Activated naive CD8-positive, alpha-beta T cell treated with anti-CD3 and anti-CD28 coated beads for 36 hours (primary cell): Measurements from ENCODE around the gene CDK5R2. TPM values are rescaled to one million over a fixed set of nuclear protein-coding genes. Genes with fewer than 3 reads are reported as not detected.

ENCODE experiments used
- DNase-seq: peaks from one replicate; pipeline ENCODE4 v3.0.0; 2021
- H3K27ac Mint-ChIP-seq: one replicate; pipeline ENCODE4 v1.8.0; 2022; ENCODE audit warnings: mild to moderate bottlenecking, moderate library complexity, mixed read lengths
- H3K27me3 Mint-ChIP-seq: one replicate; pipeline ENCODE4 v1.8.0; 2022; ENCODE audit warnings: mild to moderate bottlenecking, mixed read lengths
- H3K36me3 Mint-ChIP-seq: one replicate; pipeline ENCODE4 v1.8.0; 2021; ENCODE audit warnings: mild to moderate bottlenecking, mixed read lengths
- H3K4me1 Mint-ChIP-seq: one replicate; pipeline ENCODE4 v1.8.0; 2021; ENCODE audit warnings: mixed read lengths
- H3K4me3 Mint-ChIP-seq: one replicate; pipeline ENCODE4 v1.8.0; 2022; ENCODE audit warnings: mild to moderate bottlenecking, moderate library complexity, mixed read lengths
- H3K9me3 Mint-ChIP-seq: one replicate; pipeline ENCODE4 v1.8.0; 2022; ENCODE audit warnings: mixed read lengths
- total RNA-seq, 2 experiments: library from RNA; stranded (reverse); gene quantifications; one replicate each; pipeline ENCODE4 v1.2.3, GENCODE V29; 2021

The CDK5R2 gene
- total RNA-seq, 2 experiments from 2014 or later = not detected

DNA sequence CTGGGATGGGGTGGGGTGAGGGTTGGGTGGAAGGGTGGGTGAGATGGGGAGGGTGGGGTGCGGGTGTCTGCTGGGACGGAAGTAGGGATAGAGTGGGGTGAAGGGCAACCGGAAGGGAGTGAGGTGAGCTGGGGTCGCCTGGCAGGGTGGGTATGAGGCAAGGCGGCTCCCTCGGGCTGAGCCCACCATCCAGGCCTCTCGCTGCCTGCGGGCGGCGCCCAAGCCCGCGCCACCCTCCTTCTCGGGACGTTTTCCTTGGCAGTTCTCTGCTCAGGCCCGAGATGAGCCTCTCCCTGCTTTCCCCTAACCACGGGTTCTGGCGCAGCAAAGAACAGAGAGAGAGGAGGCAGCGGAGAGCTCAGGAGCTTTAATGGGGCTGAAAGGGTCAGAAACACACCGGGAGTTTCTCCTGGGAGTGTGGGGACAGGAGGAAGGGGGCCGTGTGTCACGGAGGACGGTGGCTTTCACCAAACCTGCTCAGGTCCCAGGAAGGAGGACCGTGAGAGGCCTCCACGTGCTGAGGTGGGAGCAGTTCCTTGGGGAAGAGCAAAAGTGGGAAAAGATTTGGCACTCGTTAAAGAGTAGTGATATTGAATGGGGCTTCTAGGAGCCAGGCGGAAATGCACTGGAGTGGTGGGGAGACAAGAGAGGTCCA lies 21.4 kb downstream of the CDK5R2 start:
- no peak for DNase-seq
- Mint-ChIP-seq H3K4me1 (peaks cover 24% of the 10 kb centered on the region), H3K27ac (no peak overlapping the region), H3K27me3 (peaks cover 89% of the 10 kb centered on the region), H3K4me3 (peak overlapping the region; percentile 48), H3K9me3 (no peaks in the 10 kb centered on the region), H3K36me3 (no peaks in the 10 kb centered on the region)

DNA sequence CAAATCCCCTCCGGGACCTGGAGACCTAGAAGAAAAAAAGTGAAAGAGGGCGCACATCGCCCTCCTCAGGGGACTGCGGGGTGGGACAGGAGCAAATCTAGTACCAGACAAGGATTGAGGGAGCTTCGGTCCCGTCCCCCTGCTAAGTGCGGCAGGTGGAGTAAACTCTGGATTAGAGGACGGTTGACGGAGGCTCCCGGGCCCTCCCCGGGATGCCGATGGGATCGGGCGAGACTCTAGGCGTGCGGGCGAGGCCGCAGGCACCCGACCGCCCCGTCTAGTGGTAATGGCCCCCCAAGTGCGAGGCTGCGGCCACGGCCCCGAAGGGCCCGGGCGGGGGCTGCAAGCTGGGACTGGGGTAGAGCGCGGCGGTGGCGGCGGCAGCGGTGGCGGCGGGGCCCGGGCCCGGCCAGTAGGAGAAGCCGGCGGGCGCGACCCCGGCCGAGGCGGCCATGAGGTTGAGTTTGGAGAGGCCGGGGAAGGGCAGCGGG lies 22.0 kb downstream of the CDK5R2 start:
- DNase-seq = no peak
- Mint-ChIP-seq H3K27ac (no peak overlapping the region), H3K36me3 (no peaks in the 10 kb centered on the region)

DNA sequence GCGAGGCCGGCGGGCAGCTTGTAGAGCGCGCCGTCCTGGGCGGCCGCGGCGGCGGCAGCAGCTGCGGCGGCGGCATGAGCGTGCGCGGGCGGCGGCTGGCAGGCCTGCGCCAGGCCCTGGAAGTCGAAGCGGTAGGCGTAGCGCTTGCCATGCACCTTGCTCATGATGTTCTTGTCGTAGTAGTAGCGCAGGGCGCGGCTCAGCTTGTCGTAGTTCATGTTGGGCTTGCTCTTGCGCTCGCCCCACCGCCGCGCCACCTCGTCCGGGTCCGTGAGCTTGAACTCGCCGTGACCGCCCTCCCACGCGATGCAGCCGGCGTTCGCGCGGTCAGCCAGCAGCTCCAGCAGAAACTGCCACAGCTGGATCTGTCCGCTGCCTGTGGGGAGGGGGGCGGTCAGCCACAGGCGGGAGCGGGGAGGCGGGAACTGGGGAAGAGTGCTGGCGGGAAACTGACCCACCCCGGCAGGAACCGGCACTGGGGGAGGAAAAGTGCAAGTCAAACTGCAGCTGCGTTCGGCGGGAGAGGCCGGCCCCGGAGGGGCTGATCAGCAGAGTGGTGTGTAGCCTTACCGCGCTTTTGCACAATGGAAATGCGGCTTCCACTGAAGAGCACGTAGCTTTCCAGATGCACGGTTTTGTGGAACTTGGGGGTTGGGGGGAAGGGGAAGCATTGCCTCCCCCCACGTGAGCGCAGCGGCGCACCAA lies 22.6 kb downstream of the CDK5R2 start:
- Mint-ChIP-seq H3K36me3 (no peaks in the 10 kb centered on the region), H3K27ac (no peak overlapping the region), H3K9me3 (no peaks in the 10 kb centered on the region), H3K27me3 (peaks cover 89% of the 10 kb centered on the region), H3K4me3 (peak overlapping the region; percentile 18), H3K4me1 (peaks cover 24% of the 10 kb centered on the region)
- peak; percentile 48 for DNase-seq

More for the DNA sequence above, 22.0 kb downstream of the CDK5R2 start:
- Mint-ChIP-seq H3K9me3 (no peaks in the 10 kb centered on the region), H3K4me3 (peak overlapping the region; percentile 48), H3K27me3 (peaks cover 89% of the 10 kb centered on the region), H3K4me1 (peaks cover 24% of the 10 kb centered on the region)

DNA sequence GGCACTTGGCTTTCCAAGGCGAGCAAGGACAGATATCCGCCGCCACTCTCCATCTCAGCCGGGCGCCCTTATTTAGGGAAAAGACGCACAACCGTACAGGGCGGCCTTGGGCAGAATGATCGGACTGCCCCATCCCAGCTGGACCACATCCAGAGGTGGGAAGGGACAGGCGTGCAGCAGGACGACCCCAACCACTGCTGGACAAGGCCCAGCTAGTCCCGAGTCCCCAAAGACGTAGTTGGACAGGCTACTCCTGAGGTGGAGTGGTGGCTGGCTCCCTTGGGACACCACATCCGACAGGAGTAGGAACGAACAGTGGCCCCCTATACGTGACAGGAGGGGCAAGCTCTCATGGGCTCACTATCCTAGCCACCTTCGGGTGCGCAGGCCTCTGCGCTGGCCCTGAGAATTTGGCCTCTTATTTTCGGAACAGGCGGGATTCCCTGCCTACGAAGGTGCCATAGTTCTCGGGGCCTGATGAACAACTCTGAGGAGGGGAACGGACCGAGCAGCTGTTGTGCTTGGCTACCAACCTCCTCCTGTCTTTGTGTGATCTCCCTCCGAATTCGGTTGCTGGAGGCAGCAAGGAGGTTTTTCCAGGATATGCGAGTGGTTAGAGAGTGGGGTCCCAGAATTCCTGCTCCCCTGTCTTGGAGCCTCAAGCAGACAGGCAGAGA lies 23.3 kb downstream of the CDK5R2 start:
- H3K9me3 Mint-ChIP-seq = no peaks in the 10 kb centered on the region
- H3K36me3 Mint-ChIP-seq = no peaks in the 10 kb centered on the region
- H3K4me1 Mint-ChIP-seq = peaks cover 24% of the 10 kb centered on the region
- peaks cover 89% of the 10 kb centered on the region for H3K27me3 Mint-ChIP-seq
- H3K4me3 Mint-ChIP-seq = peak overlapping the region; percentile 18
- no peak for DNase-seq
- H3K27ac Mint-ChIP-seq = no peak overlapping the region

DNA sequence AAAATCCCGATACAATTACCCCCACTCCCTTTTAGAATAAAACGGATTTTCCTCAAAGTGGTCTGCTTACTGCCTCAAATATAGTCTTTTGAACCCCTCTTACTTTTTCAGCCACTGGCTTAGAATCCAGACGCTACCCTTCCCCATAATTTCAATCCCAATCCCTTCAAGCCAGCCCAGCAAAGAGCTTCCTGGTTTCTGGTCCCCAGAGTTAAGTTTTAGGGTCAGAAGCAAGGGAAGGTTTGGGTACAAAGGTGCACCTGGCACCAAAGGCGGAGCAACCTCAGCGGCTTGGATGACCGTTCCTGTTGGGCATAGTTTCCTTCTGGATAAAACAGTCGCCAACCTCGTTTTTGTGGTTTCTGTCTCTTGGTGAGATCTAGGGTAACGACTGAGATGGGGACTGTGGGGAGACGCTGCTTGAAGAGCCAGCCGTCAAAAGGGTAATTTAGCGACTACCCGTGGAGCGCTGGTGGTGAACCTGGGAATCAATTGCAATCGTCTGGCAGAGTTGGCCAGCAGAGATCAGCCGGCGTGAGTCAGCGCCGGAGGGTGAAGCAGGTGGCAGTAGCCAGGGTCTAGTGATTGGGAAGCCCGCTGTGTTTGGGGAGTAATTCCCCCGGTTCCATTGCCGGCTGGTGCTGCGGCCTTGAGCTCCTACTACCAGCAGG lies 23.9 kb downstream of the CDK5R2 start:
- Mint-ChIP-seq H3K9me3 (no peaks in the 10 kb centered on the region), H3K36me3 (no peaks in the 10 kb centered on the region), H3K4me1 (peaks cover 24% of the 10 kb centered on the region), H3K4me3 (no peak overlapping the region), H3K27ac (no peak overlapping the region), H3K27me3 (peaks cover 88% of the 10 kb centered on the region)
- no peak for DNase-seq

DNA sequence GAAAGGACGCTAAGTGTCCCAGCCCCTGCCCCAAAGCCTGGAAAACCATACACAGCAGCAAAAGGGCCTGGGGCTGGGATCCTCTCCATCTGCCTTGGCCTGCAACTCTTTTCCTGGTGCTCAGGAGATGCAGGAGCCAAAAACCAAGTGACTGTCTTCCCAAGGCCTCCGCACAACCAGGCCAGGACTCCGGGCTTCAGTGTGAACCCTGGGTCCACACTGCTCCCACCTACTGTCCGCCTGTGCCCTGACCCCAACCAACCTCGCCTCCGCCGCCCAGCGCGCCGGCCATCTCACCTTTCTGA lies 24.4 kb downstream of the CDK5R2 start:
- H3K36me3 Mint-ChIP-seq = no peaks in the 10 kb centered on the region
- H3K9me3 Mint-ChIP-seq = no peaks in the 10 kb centered on the region
- H3K27ac Mint-ChIP-seq = no peak overlapping the region
- H3K4me3 Mint-ChIP-seq = no peak overlapping the region
- no peak for DNase-seq
- H3K27me3 Mint-ChIP-seq = peaks cover 89% of the 10 kb centered on the region
- peaks cover 24% of the 10 kb centered on the region for H3K4me1 Mint-ChIP-seq

DNA sequence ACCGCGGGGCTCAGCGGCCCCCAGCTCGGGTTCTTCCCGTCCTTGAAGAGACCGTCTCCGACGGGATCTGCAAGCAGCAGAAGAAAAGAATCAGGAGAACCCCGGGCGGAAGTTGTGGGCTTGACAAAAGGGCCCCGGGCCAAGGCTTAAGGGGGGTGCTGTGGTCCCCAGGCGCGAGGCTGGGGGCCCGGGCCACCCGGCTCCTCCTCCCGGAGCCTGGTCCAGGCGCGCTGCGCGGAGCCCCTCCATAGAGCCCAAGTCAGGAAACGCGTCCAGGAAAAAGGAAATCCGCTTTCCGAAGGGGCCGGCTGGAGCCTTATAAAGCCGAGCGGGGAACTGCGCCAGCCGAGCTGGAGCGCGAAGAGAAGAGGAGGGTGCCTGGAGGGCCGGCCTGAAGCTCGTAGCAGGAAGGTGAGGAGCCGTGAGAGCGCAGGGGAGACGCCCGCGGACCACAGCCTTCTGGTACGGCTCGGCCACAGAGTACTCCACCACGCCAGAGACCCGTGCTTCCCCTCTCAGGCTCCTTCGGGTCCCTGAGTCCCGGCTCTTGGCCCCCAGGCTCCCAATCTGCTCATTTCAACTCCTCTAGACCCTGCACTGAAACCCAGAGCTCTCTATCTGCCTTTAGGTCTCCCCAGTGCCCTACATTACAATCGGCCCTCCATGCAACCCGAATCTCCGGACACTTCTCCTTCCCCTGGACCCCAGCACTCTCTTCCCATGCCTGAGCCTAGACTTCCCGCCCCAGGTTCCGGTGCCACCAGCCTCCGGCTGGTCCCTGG lies 25.0 kb downstream of the CDK5R2 start:
- Mint-ChIP-seq H3K27me3 (peaks cover 89% of the 10 kb centered on the region), H3K4me1 (peaks cover 24% of the 10 kb centered on the region), H3K36me3 (no peaks in the 10 kb centered on the region), H3K9me3 (no peaks in the 10 kb centered on the region), H3K27ac (no peak overlapping the region), H3K4me3 (peak overlapping the region; percentile 48)
- DNase-seq = no peak

DNA sequence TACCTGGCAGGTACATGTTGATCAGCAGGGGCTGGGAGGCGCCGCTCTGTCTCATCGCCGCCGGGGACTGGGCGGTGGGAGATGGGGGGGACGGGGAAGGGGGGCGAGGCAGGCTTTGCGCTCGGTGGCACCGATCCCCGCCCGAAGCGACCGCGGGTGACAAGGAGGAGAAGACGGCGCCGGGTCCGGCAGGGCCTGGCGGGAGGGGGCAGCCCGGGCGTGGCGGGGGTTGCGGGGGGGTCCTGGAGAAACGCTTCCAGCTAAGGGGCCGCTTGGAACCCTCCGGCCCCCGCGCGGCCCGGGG lies 25.5 kb downstream of the CDK5R2 start, which contains the start of gene FEV:
Gene FEV (minus strand): TSS at position 164 of the 304 bp plus-strand sequence. CDS start 109 bp downstream, at position 55.
- DNase-seq = no peak
- Mint-ChIP-seq H3K27ac (no peak within 1 kb of the TSS), H3K36me3 (no peaks in the 10 kb centered on the region), H3K9me3 (no peaks in the 10 kb centered on the region), H3K4me1 (peaks cover 22% of the 10 kb centered on the region), H3K4me3 (peak within 1 kb of the TSS; percentile 48), H3K27me3 (peaks cover 89% of the 10 kb centered on the region)

DNA sequence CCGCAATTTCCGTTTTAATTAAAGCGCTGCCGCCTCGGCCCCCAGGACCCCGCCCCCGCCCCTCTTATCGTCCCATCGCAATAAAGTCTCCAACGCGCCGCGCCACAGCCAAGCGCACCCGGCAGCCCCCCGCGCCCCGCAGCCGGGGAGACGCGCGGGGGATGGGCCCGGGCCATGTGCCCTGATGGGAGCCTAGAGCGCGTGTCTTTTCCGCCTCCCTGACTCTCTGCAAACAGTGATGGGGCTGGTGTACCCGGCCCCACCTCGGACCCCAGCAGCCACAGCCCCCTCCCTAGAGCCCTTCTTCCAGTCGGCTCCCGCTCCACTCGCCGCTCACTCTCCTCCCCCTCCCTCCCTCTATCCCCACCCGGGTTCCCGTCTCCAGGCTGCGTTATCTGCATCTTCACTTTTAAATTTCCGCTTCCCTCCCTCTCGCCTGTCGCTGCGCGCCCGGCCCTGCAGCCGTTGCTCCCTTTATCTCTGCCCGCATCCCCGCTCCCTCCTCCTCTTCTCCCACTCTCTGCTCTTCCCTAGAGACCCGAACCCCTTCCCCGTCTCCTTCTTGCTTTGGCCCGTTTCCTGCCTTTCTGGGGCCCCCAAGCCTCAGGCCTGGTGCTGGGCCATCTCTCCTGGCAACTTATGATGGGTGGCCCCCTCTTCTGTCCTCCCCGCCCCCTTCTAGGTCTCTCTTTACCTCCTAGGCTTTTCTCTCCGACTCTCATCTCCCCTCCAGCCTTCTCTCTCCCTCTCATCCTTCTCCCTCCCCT lies 26.0 kb downstream of the CDK5R2 start:
- no peak overlapping the region for H3K27ac Mint-ChIP-seq
- H3K36me3 Mint-ChIP-seq = no peaks in the 10 kb centered on the region
- H3K4me3 Mint-ChIP-seq = no peak overlapping the region
- H3K9me3 Mint-ChIP-seq = no peaks in the 10 kb centered on the region
- DNase-seq = no peak
- peaks cover 89% of the 10 kb centered on the region for H3K27me3 Mint-ChIP-seq
- peaks cover 19% of the 10 kb centered on the region for H3K4me1 Mint-ChIP-seq

DNA sequence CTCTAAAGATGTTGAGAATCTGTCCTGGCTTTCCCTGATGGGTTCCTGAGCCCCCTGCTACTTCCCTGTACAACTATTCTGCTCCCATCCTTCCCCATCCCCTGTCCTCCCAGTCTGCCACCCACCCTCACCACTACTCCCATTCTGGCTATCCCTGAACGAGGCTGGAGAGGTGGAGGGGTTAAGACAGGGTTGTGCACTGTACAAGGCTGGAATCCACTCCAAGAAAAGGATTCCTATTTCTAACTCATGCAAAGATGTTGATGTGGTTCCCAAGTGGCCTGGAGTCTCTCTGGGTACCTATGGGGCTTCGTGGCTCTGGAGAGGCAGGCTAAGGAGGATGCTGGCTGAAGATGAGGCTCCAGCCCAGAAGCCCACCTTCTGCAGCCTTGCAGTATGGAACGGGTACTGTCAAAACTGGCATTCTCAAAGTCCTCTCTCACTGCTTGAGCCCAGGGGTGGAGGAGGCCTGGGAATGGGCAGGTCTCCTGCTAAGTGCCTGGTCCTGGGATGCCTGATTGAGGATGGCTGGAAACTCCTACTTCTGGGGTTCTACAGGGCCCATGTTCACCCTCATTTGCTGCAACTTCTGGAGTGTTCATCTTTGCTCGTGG lies 26.8 kb downstream of the CDK5R2 start:
- no peaks in the 10 kb centered on the region for H3K36me3 Mint-ChIP-seq

DNA sequence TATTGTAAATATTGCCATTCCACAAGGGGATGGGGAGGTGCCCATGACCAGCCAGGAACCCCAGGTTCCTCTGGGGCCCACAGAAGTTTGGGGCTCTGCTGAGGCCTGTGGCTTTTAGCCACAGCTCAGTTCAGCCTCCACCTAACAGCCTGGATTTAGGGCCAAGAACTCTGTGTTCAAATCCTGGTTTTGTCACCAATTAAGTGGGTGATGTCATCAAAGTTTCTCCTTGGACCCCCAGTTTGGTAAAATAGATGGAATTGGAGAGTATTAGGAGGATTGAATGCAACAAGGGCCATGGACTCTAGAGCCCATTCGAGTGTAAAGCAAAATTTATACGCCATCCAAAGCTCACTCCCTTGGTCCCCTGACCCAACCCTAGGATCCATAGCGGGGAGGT lies 28.7 kb downstream of the CDK5R2 start:
- Mint-ChIP-seq H3K27ac (no peak overlapping the region), H3K36me3 (no peaks in the 10 kb centered on the region), H3K9me3 (no peaks in the 10 kb centered on the region), H3K27me3 (peaks cover 91% of the 10 kb centered on the region), H3K4me1 (peaks cover 7% of the 10 kb centered on the region), H3K4me3 (no peak overlapping the region)
- DNase-seq = no peak

More for the DNA sequence above, 26.8 kb downstream of the CDK5R2 start:
- no peak overlapping the region for H3K27ac Mint-ChIP-seq
- H3K4me1 Mint-ChIP-seq = peaks cover 15% of the 10 kb centered on the region
- DNase-seq = no peak
- peaks cover 90% of the 10 kb centered on the region for H3K27me3 Mint-ChIP-seq
- H3K4me3 Mint-ChIP-seq = no peak overlapping the region
- H3K9me3 Mint-ChIP-seq = no peaks in the 10 kb centered on the region

DNA sequence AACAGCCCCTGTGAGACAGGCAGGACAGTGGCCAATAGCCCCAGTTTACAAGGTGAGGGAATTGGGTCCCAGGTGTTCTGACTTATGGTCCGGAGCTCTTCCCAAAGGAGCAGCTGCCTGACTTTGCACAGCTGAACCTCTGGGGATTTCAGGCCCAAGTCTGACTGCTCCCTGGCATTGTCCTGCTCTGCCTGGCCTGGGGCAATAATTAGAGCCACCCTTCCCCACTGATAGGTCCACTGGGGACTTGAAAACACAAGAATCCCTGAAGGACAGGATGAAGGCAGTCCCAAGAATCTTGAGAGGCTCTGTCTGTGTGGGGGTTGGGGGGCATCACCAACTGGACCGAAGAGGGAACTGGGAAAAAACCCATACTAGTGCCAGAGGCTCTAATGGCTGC lies 29.2 kb downstream of the CDK5R2 start:
- Mint-ChIP-seq H3K27me3 (peaks cover 88% of the 10 kb centered on the region), H3K4me3 (no peak overlapping the region), H3K36me3 (no peaks in the 10 kb centered on the region), H3K9me3 (no peaks in the 10 kb centered on the region), H3K27ac (no peak overlapping the region), H3K4me1 (peaks cover 5% of the 10 kb centered on the region)
- DNase-seq = no peak

DNA sequence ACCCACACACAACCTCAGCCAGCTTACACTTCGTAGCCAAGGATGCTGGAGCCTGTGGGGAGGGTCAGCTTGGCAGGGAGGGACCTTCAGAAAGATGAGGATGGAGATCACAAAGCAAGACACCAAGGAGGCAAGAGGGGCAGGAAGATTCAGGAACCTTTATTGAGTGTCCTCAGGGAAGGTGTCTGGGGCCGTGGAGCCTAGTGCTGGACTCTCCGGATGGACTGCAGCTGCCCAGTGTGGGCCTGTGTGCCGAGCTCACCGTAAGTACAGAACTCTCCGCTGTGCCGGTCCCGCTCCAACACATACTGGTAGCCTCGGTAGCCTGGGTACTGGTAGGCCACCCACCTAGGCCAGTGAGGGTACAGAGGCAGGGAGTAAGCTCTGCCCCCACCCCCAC lies 30.6 kb downstream of the CDK5R2 start:
- Mint-ChIP-seq H3K9me3 (no peaks in the 10 kb centered on the region), H3K36me3 (no peaks in the 10 kb centered on the region), H3K27ac (no peak overlapping the region), H3K4me3 (no peak overlapping the region), H3K4me1 (peaks cover 4% of the 10 kb centered on the region), H3K27me3 (peaks cover 89% of the 10 kb centered on the region)
- no peak for DNase-seq

DNA sequence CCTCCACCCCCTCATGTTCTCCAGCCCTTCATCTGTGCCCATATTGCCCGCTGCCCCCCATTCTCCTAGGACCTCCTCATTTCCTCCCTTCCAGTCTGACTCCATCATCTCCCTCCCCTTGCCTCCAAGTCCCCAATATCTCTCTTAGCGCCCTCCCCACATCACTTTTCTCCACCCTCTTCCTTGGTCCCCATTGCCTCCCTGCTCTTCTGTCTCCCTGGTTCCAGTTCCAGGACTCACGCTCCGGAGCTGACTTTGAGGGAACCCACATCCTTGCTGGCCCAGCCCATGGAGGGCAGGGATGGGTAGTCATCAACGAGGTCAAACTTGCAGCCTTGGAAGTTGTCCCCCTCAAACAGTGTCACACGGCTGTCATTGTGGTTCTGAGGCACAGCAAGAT lies 31.1 kb downstream of the CDK5R2 start:
- no peak for DNase-seq
- peaks cover 91% of the 10 kb centered on the region for H3K27me3 Mint-ChIP-seq
- peaks cover 2% of the 10 kb centered on the region for H3K4me1 Mint-ChIP-seq
- no peak overlapping the region for H3K27ac Mint-ChIP-seq
- no peaks in the 10 kb centered on the region for H3K36me3 Mint-ChIP-seq
- H3K9me3 Mint-ChIP-seq = no peaks in the 10 kb centered on the region
- no peak overlapping the region for H3K4me3 Mint-ChIP-seq
